Right lung (tissue), 5 donors: Measurements from ENCODE around the gene MPV17. TPM values are rescaled to one million over a fixed set of nuclear protein-coding genes. Genes with fewer than 3 reads are reported as not detected.
A peak's percentile ranks its signal among the peaks of the same experiment; 100 is the strongest.
"Not testable (repeated sequence)": the region's sequence is repeated elsewhere in the genome, so short reads cannot be mapped to it uniquely, and the experiment has no call there.

Experiments used
- DNase-seq, 2 donors: peaks; one replicate each; pipeline ENCODE4 v3.0.0-alpha.2; 2013
- polyA plus RNA-seq, 5 donors: library from polyadenylated mRNA; unstranded; fragments of 120-200 nt; gene quantifications; one replicate each; pipeline versions ENCODE4 v1.2.1 to v1.2.3, GENCODE V29; 2013; ENCODE audit warnings: inconsistent platforms in 1 of 5, low replicate concordance in 1 of 5; ENCODE audit not compliant: insufficient read length in 5 of 5, insufficient read depth in 1 of 5

Gene MPV17
- polyA plus RNA-seq, 5 donors, result 80.7 to 114 (median 92.8) TPM

GRCh38 chr2:27336173-27336572 is 13.3 kb upstream of the MPV17 start:
- no peak for DNase-seq

- no peak for DNase-seq
Measured at GRCh38 chr2:27335311-27335710, 12.4 kb upstream of the MPV17 start.

DNA sequence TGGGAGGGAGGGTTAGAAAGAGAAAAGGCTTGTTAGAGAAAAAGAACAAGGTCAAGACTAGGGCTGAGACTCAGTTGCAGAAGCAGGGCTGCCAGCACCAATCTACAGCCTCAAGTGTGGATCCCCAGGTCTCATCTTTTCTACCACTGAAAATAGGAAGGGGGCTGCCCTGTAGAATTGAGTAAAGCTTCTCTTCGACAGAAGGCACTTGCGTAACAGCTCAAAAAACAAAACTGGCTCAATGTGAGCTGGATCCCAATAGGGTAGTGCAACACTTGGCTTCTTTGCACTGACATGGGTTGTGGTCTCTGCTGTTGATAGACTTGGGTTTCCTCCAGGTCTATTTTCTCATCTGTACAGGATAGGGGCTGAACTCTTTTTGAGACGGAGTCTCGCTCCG is 1.8 kb upstream of the MPV17 start:
- DNase-seq, result no peak

- DNase-seq, result no peak
Measured at GRCh38 chr2:27323596-27324285, 844 bp upstream of the MPV17 start.

DNA sequence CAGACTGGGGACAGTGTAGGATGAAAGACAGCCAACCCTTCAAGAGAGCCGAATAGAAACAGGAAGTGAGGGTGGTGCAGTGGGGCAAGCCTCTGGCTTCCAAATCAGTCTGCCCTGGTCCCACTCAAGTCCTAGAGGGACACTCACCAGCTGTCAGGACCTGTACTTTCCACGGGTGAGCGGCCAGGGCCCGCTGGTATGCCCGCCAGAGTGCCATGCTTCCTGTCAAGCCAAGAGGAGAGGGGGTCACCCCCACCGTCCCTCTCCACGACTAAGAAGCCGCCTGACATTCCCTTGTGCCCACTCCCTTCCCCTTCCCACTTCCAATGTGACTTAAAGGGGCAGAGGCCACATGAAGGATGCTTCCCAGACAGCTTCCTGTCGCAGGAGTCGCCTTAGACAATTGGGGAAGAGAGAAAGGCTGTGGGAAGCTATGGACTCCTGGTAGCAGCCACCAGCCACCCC is 564 bp downstream of the MPV17 start:
- no peak for DNase-seq

DNA sequence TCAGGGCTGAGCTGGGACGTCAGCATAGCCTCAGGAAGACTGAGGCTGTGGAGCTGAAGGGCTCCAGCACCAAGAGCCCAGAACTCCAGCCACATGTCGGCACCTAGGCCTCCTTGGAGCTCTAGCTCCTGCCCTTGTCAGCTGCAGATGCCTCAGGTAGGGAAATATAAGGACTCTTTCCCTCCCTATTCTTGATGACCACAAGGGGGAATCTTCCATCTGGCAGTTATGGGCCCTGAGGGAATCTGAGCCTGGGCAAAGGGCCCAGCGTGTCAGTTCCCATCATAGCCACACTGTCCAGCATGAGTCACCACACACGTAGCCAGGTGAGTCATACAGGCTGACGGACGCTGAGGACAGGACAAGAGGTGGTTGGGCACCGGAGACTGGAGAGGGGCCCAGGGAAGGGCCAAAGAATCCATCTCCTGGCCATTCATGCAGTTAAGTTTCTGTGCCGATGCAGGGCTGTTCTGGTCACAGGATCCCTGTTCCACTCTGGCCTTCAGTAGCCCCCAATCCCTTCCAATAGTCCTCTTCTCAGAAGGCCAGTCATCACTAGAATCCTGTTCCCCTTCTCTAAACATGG is 1.8 kb downstream of the MPV17 start:
- DNase-seq, result no peak

DNA sequence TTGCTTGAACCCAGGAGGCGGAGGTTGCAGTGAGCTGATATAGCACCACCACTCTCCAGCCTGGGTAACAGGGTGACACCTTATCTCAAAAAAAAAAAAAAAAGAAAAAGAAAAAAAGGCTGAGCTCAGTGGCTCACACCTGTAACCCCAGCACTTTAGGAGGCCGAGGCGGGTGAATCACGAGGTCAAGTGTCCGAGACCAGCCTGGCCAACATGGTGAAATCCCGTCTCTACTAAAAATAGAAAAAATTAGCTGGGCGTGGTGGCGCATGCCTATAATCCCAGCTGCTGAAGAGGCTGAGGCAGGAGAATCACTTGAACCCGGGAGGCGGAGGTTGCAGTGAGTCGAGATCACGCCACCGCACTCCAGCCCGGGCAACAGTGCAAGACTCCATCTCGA is 3.1 kb downstream of the MPV17 start:
- DNase-seq, result not testable (repeated sequence)

DNA sequence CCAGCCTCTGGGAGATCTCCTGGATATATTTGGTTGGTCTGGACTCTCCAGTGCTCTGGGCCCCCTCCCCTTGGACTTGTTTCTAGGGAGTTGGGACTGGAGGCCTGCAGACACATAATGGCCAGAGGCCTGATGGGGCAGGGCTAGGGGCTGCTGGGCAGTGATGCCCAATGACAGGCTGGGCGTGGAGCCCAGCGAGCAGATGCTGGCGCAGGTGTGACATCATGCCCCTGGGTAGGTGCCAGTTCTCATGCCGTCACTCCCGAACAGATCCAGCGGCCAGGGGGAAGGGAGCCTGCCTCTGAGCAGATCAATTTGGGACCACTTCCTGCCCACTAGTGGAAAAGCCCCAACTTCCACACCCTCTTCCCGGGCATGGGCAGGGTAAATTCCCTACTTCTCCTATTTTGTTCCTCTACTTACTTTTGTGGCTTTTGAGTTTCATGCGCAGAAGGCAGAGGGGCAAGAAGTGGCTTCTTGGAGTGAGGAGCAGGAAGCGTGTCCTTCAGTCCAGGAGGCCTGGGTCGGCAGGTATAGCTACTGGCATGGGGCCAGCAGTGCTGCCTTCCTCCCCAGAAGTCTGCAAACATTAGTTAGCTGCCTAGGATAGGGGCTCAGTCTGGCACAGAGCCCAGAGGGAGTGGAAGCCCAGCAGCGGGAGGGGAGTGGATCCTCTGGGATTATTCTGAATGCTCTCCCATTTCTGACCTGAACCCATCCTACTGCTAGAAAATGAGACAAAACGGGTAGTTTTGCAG is 6.1 kb downstream of the MPV17 start:
- DNase-seq, result peak in 1 of 2 donors; percentile 18

DNA sequence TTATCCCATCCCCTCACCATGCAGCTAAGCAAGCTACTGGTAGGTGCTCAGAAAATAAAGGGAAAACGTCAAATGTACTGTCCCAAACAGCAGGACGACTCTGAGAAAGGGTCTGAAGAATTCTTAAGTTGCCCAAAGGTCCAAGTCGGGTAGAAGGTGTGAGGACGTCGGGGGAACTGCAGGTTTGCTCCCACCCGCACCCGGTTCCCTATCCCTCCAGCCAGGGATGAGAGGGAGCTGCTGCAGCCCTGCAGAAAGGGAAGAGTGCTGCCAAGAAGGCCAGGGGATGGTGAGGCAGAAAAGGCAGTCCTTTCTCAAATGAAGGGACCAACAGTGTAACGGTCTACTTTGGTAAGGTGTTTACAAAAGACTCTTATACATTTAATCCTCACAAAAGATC is 7.8 kb downstream of the MPV17 start:
- DNase-seq, result no peak

DNA sequence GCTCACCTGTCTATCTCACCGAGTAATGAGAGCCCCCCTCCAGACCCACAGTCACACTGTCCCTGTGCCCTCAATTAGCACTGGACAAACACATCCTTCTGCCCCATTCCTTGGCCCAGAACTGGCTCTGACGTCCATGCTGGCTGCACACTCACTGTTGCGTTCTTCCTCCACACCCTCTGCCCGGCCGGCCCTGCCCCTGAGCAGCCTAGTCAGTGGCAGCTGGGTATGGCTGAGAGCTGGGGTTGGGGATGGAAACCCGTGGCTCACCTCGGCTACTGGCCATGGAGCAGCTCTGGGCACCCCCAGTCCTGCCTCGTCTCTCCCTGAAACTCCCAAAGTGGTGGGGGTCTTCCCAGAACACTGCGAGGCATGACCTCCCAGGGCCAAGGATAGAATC is 8.2 kb downstream of the MPV17 start:
- DNase-seq, result no peak

- DNase-seq, result no peak
Measured at GRCh38 chr2:27313882-27314645, 8.8 kb downstream of the MPV17 start.

DNA sequence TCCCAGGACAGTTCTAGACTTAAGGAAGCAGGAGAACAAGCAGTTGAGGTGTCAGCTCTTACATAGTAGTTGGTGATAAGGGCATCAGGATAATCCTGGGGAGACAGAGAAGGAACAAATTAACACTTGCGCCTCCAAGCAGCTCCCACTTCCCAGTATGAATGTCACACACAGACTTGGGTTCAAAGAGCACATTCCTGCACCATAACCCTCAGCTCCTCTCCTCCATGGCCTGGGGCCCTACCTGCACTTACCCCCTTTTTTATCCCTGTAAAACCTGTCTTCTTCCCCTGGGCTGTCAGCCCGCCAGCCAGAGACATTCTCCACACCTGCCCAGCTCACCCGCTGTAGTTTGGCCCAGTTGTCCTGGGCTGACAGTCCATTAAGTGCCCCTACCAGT is 10.7 kb downstream of the MPV17 start:
- no peak for DNase-seq

DNA sequence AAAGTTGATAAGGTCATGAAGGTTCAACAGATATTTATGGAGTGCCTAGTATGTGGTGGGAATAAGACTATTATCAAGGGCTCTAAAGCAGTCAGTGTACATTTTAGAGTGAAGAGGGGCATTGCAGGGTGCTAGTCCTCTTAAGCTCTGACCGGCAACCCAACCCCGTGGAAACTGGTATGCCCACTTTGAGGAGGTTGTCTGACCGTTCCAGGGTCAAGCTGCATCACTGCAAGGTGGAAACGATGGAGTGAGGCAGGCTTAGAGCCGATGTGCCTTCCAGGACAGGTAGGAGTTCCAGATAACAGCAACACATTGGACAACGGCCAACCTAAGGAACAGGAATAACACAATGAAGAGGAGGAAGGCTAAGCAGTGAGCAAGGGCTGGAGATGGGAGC is 13.2 kb downstream of the MPV17 start:
- no peak for DNase-seq

- peak; percentile 25 to 27 for DNase-seq
Measured at GRCh38 chr2:27308359-27308881, 14.5 kb downstream of the MPV17 start, which contains the start of gene UCN. UCN (minus strand) TSS chr2:27308445; CDS start chr2:27307895, 550 bp downstream.

- no peak for DNase-seq
Measured at GRCh38 chr2:27307545-27308358, 15.1 kb downstream of the MPV17 start.

GRCh38 chr2:27307287-27307544 is 15.7 kb downstream of the MPV17 start:
- no peak for DNase-seq

DNA sequence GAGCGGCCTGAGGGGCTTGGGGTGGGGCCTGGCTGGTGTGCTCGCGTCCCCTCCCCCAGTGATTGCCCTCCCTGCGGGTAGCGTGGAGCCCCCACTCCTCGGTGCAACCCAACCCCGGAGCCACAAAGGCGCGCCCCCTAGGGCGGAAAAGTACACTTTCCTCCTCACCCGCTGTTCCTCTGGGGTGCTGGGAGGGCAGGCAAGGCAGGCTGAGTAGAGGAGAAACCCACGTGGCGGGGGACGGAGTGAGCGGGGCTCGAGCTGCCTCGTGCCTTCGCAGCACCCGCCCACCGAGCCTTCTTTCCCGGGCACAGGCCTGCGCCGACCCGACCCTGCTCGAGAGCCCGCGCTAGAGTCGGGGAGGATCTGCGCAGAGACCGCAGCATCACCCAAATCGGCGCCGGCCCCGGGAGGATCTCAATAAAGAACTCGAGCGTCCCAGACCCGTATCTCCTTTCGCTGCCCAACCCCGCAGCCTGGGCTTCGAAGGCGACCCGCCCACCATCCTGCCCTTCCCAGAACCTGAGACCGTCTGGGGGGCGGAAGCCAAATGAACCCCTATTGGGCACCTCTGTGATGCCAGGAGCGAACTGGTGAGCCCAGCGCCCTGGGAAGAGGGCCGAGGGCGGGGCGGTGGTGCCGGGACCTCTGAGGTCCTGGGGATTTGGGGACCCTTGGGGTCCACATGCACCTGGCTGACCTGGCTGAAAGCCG is 16.2 kb downstream of the MPV17 start:
- DNase-seq, result no peak

DNA sequence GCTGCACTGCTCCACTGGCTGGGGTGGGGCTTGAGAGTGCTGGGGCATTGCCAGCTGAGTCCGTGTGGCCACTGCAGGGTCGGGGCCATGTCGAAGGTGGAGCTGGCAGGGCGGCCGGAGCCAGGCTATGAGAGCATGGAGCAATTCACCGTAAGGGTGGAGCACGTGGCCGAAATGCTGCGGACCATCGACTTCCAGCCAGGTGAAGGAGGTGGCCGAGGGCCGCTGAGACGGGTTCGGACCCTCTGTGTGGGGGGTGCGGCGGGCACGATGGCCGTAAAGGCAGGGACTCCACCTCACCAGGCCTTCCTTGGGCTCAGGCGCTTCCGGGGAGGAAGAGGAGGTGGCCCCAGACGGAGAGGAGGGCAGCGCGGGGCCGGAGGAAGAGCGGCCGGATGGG is 16.8 kb downstream of the MPV17 start:
- DNase-seq, result no peak

DNA sequence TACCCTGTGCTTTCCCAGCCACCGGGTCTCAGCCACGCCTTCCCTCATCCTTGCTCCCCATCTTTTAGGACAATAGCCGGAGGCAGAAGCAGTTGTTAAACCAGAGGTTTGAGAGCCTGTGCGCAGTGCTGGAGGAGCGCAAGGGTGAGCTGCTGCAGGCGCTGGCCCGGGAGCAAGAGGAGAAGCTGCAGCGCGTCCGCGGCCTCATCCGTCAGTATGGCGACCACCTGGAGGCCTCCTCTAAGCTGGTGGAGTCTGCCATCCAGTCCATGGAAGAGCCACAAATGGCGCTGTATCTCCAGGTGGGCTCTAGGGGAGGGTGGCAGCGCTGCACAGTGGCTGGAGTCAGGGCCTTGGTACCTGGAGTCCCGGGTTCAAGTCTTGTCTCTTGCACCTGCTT is 17.4 kb downstream of the MPV17 start:
- DNase-seq, result no peak

DNA sequence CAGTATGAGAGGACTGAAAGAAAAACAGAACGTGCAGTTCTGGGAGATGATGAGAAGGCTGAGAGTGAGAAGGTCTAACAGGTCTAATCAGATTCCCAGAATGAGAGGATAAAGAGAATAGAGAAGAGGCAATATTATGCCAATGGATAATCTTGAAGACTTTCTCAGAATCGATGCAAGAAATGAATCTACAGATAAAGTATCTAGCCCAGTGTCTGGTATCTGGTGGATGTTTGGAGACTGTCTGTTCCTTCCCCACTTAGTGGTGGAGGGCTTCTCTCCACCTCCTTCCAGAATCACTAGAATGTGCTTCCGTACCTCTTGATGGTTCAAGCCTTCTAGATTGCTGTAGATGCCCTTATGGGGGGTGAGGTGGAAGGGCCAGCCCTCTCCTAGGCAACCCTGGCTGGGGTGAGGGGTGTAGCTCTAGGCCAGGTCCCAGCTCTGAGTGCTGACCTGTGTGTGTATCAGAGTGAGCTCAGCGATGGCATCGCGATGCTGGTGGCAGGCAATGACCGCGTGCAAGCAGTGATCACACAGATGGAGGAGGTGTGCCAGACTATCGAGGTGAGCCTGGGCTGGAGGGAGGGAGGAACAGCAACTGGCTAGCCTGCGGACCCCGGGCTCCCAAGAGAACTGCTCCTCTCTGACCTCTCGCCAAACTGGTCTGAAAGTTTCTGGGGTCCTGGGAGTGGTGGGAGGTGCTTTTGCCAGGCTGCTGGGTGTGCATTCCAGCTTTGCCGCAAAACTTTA is 18.2 kb downstream of the MPV17 start:
- DNase-seq, result no peak
